ENCODE measurements around the gene ASRGL1. TPM values are rescaled to one million over a fixed set of nuclear protein-coding genes. Genes with fewer than 3 reads are reported as not detected.

The ASRGL1 gene
- polyA plus RNA-seq, 1 of the 3 experiments (the other 2 are of a cell fraction), result 4.3 TPM

DNA sequence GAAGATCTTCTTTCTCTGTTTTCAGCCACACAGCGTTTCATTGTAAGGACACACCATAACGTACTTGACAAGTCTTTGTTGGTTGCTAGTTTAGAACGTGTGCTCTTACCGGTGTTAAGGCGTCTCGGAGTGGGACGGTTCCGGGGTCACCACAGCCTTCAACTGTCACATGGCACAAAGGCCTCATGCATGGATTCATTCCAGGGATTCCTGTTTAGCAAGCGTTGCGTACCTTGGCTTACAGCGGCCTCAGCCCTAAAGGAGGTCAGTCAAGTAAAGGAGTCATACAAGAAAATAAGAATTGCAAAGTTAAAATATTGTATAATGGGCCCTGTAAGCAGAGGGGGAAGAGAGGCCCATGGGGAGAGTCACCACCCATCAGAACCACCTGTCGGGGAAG is 79.3 kb downstream of the ASRGL1 start:
- H3K9me2 ChIP-seq, result no peaks in the 10 kb centered on the region
- H3K4me2 ChIP-seq, result no peak overlapping the region
- no peak overlapping the region for H3K9ac ChIP-seq
- ChIA-PET POLR2A (no interaction called here), CTCF (interaction anchor here (1.0 to 4.0 kb wide), 3 partner anchors 8 to 126 kb away, joined by 3 to 29 read pairs (median 8); no protein-coding TSS in a partner anchor)
- H3K4me1 ChIP-seq (ENCODE audit: control insufficient read depth in 1 of 2, insufficient read depth in 2 of 2, low read depth in 1 of 2, low read length in 1 of 2), result peaks cover 7 to 9% of the 10 kb centered on the region in 2 experiments; a peak in 1 of 4 replicates
- no peak overlapping the region for H2AFZ ChIP-seq (ENCODE audit: low read depth)
- no peak for DNase-seq
- H3F3A ChIP-seq (replicated peaks; ENCODE audit: insufficient read depth), result no peaks in the 10 kb centered on the region
- 92% methylated on average over 12 of the region's 12 CpGs for WGBS (ENCODE audit: low lambda C conversion rate)
- no peaks in the 10 kb centered on the region for H3K79me2 ChIP-seq (ENCODE audit: insufficient read depth)
- no peak for TF ChIP-seq FOXM1 (IDR thresholded peaks at IDR 0.05; ENCODE audit: low read depth)
- TF ChIP-seq, protein P1, sequence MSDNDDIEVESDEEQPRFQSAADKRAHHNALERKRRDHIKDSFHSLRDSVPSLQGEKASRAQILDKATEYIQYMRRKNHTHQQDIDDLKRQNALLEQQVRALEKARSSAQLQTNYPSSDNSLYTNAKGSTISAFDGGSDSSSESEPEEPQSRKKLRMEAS (IDR thresholded peaks at IDR 0.05; ENCODE audit: low read depth), result no peak
- no peak for TF ChIP-seq SMC3 (IDR thresholded peaks at IDR 0.05; ENCODE audit: low read depth, low read length)
- no peak for TF ChIP-seq RXRA (IDR thresholded peaks at IDR 0.05; ENCODE audit: borderline replicate concordance, low read depth)
- TF ChIP-seq, protein P2, sequence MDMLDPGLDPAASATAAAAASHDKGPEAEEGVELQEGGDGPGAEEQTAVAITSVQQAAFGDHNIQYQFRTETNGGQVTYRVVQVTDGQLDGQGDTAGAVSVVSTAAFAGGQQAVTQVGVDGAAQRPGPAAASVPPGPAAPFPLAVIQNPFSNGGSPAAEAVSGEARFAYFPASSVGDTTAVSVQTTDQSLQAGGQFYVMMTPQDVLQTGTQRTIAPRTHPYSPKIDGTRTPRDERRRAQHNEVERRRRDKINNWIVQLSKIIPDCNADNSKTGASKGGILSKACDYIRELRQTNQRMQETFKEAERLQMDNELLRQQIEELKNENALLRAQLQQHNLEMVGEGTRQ (IDR thresholded peaks at IDR 0.05; ENCODE audit: borderline replicate concordance, low read depth, low read length), result no peak
- TF ChIP-seq RFX5 (IDR thresholded peaks at IDR 0.05; ENCODE audit: low read length), result no peak
- no peak for TF ChIP-seq EP300 (IDR thresholded peaks at IDR 0.05; ENCODE audit: borderline replicate concordance in 1 of 2, low read depth in 1 of 2, low read length in 1 of 2)
- TF ChIP-seq YY1 (IDR thresholded peaks at IDR 0.05; ENCODE audit: low read depth), result no peak
- H3K36me3 ChIP-seq (replicated peaks in 1 of 2; ENCODE audit: control insufficient read depth in 1 of 2, insufficient read depth in 2 of 2, low read length in 1 of 2), result no peaks in the 10 kb centered on the region
- H3K27ac ChIP-seq (ENCODE audit: low read depth in 2 of 2, low read length in 1 of 2), result no peak overlapping the region
- H3K9me3 ChIP-seq, result no peaks in the 10 kb centered on the region
- no peaks in the 10 kb centered on the region for H3K27me3 ChIP-seq (ENCODE audit: insufficient read depth)
- no peaks in the 10 kb centered on the region for H4K20me1 ChIP-seq (ENCODE audit: insufficient read depth)
- H3K4me3 ChIP-seq (ENCODE audit: low read depth in 2 of 2, low read length in 1 of 2), result no peak overlapping the region

DNA sequence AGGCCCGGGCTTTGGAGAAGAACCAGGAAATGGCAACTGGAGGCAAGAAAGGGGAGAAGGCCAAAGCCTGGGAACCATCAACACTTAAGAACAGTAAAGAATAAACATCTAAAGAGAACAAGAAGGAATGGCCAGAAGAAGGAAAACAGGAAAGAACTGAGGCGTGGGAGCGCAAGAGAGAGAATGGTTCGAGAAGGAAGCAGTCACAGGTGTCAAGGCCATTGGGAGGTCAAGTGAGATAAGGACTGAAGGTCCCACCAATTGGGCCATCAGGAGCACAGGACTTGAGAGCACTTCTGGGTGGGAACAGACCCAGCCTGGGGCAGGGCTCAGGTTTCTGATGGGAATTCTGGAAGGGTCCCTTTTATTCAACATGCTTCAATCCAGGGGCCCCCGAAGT is 80.9 kb downstream of the ASRGL1 start:
- no peak for DNase-seq
- H3F3A ChIP-seq (replicated peaks; ENCODE audit: insufficient read depth), result no peaks in the 10 kb centered on the region
- H3K9me2 ChIP-seq, result no peaks in the 10 kb centered on the region
- H3K4me2 ChIP-seq, result no peak overlapping the region
- no peaks in the 10 kb centered on the region for H3K36me3 ChIP-seq (replicated peaks in 1 of 2; ENCODE audit: control insufficient read depth in 1 of 2, insufficient read depth in 2 of 2, low read length in 1 of 2)
- no peak overlapping the region for H2AFZ ChIP-seq (ENCODE audit: low read depth)
- H3K4me1 ChIP-seq (ENCODE audit: control insufficient read depth in 1 of 2, insufficient read depth in 2 of 2, low read depth in 1 of 2, low read length in 1 of 2), result peaks cover 7% of the 10 kb centered on the region in 2 experiments; a peak in 1 of 4 replicates
- ChIA-PET POLR2A (no interaction called here), CTCF (no interaction called here)
- no peaks in the 10 kb centered on the region for H4K20me1 ChIP-seq (ENCODE audit: insufficient read depth)
- no peaks in the 10 kb centered on the region for H3K27me3 ChIP-seq (ENCODE audit: insufficient read depth)
- H3K27ac ChIP-seq (ENCODE audit: low read depth in 2 of 2, low read length in 1 of 2), result no peak overlapping the region
- no peak overlapping the region for H3K4me3 ChIP-seq (ENCODE audit: low read depth in 2 of 2, low read length in 1 of 2)
- no peak overlapping the region for H3K9ac ChIP-seq
- no peaks in the 10 kb centered on the region for H3K79me2 ChIP-seq (ENCODE audit: insufficient read depth)
- TF ChIP-seq ELF1 (IDR thresholded peaks at IDR 0.05), result no peak
- TF ChIP-seq, protein P3, sequence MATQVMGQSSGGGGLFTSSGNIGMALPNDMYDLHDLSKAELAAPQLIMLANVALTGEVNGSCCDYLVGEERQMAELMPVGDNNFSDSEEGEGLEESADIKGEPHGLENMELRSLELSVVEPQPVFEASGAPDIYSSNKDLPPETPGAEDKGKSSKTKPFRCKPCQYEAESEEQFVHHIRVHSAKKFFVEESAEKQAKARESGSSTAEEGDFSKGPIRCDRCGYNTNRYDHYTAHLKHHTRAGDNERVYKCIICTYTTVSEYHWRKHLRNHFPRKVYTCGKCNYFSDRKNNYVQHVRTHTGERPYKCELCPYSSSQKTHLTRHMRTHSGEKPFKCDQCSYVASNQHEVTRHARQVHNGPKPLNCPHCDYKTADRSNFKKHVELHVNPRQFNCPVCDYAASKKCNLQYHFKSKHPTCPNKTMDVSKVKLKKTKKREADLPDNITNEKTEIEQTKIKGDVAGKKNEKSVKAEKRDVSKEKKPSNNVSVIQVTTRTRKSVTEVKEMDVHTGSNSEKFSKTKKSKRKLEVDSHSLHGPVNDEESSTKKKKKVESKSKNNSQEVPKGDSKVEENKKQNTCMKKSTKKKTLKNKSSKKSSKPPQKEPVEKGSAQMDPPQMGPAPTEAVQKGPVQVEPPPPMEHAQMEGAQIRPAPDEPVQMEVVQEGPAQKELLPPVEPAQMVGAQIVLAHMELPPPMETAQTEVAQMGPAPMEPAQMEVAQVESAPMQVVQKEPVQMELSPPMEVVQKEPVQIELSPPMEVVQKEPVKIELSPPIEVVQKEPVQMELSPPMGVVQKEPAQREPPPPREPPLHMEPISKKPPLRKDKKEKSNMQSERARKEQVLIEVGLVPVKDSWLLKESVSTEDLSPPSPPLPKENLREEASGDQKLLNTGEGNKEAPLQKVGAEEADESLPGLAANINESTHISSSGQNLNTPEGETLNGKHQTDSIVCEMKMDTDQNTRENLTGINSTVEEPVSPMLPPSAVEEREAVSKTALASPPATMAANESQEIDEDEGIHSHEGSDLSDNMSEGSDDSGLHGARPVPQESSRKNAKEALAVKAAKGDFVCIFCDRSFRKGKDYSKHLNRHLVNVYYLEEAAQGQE (IDR thresholded peaks at IDR 0.05; ENCODE audit: low read depth, low read length), result no peak
- no peak for TF ChIP-seq RFX5 (IDR thresholded peaks at IDR 0.05; ENCODE audit: low read length)
- no peak for TF ChIP-seq RCOR1 (IDR thresholded peaks at IDR 0.05; ENCODE audit: low read length)
- no peaks in the 10 kb centered on the region for H3K9me3 ChIP-seq
- 95% methylated on average over 5 of the region's 5 CpGs for WGBS (ENCODE audit: low lambda C conversion rate)
